Vagina (tissue), 2 donors: ENCODE data around the gene TRIO. TPM values are rescaled to one million over a fixed set of nuclear protein-coding genes. Genes with fewer than 3 reads are reported as not detected.
"Not testable (repeated sequence)": the region's sequence is repeated elsewhere in the genome, so short reads cannot be mapped to it uniquely, and the experiment has no call there.

Experiments used
- DNase-seq, 2 donors: peaks; one replicate each; pipeline ENCODE4 v3.0.0-alpha.2; 2017; ENCODE audit errors: extremely low spot score in 2 of 2
- H3K27ac ChIP-seq: fragments of 200-600 bp; sonication (generic); one replicate; pipeline ENCODE4 v1.5.1; 2019
- H3K27me3 ChIP-seq: fragments of 200-600 bp; sonication (generic); one replicate; pipeline ENCODE4 v1.5.1; 2019
- H3K36me3 ChIP-seq, 2 donors: fragments of 200-600 bp; sonication (generic); one replicate each; pipeline ENCODE4 v1.5.1; 2017 to 2019
- H3K4me1 ChIP-seq: fragments of 200-600 bp; sonication (generic); one replicate; pipeline ENCODE4 v1.5.1; 2019
- H3K4me3 ChIP-seq, 2 donors: fragments of 200-600 bp; sonication (generic); 1 replicate in 1 of 2; 2 replicates in 1 of 2; pipeline ENCODE4 v1.5.1; 2016 to 2019
- H3K9me3 ChIP-seq: fragments of 200-600 bp; sonication (generic); one replicate; pipeline ENCODE4 v1.5.1; 2019
- CTCF ChIP-seq, 3 experiments: fragments of 450-650 bp in 2 of 3; fragments of 200-600 bp in 1 of 3; sonication (generic) in 1 of 3; IDR thresholded peaks; one replicate each; pipeline ENCODE4 v1.5.1; 2017 to 2019; ENCODE audit warnings: antibody characterized with exemption in 3 of 3, mild to moderate bottlenecking in 2 of 3, moderate library complexity in 2 of 3
- POLR2A ChIP-seq, 2 donors: fragments of 450-650 bp; IDR thresholded peaks; one replicate each; pipeline ENCODE4 v1.6.1; 2017; ENCODE audit warnings: antibody characterized with exemption in 2 of 2, mild to moderate bottlenecking in 2 of 2, moderate library complexity in 2 of 2
- POLR2AphosphoS5 ChIP-seq, 2 donors: sonication (generic); formaldehyde crosslinking; IDR thresholded peaks; one replicate each; pipeline ENCODE4 v1.9.0; 2017; ENCODE audit warnings: antibody characterized with exemption in 2 of 2, mild to moderate bottlenecking in 2 of 2, low read depth in 1 of 2; ENCODE audit not compliant: insufficient read depth in 1 of 2
- intact Hi-C: fragments of 100-400 bp; cut with DNase I; formaldehyde crosslinking; loops from one replicate; pipeline ENCODE4 v1.15.1; 2023
- total RNA-seq: library from RNA; depleted of rRNA; stranded (reverse); fragments of >200 nt; gene quantifications from one replicate; pipeline ENCODE4 v1.2.3, GENCODE V29; 2016

TRIO gene
- total RNA-seq, 1 donor from 2014 or later = 142 TPM

DNA sequence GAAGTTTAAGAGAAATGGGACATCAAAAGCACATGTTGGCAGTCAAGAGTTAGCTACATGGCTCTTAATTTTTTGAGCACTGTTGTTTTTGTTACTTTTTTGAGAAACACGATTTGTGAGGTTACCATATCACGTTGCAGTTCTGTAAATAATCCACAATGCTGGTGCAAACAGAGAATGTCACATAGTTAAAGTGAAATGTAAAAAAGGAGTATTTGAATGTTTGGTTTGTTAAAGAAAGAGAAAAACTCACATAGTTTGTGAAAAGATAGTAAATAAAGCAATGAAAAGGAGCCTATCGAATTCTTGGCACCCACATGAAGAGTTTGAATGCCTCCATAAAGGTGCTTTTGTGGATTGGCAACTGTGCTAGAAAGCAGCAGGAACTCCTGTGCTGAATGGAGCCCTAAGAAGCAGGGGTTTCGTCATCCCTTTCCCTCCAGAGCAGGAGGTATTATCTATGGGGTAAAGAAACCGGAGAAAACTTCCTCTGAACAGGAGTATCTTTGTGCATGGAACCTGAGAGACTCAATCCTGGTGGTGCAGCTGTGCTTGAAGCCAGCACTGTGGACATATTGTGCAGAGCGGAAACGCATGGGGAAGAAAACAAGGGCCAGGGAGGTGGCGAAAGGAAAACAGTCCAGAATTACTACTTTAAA lies 289.9 kb downstream of the TRIO start:
- Histone ChIP-seq H3K36me3 (no peaks in the 10 kb centered on the region), H3K4me1 (no peaks in the 10 kb centered on the region), H3K4me3 (no peak overlapping the region), H3K9me3 (no peaks in the 10 kb centered on the region), H3K27me3 (no peaks in the 10 kb centered on the region), H3K27ac (no peak overlapping the region)
- no peak for DNase-seq
- TF ChIP-seq CTCF (IDR thresholded peaks at IDR 0.05) (no peak), POLR2AphosphoS5 (IDR thresholded peaks at IDR 0.05; ENCODE audit: insufficient read depth in 1 of 2, low read depth in 1 of 2) (no peak), POLR2A (IDR thresholded peaks at IDR 0.05) (no peak)
- intact Hi-C loops = no loop called here

DNA sequence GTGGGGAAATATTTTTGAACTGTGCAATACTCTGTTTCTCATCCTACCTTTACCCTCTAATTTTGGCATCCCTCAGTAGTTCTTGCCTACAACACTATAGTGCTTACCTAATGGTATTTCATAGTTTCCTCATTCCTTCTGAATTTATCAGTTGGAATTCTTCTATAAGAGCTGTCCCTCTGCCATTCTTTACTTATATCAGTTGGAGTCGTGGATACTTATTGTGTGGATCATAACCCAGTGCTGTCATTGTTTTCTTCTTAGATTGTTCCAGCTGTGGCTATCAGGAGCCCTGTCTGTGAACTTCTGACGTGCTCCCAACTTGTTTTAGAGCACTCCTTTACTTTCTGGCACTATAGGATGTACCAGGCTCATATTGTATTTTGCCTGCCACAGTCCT lies 292.3 kb downstream of the TRIO start:
- intact Hi-C loops = no loop called here
- Histone ChIP-seq H3K9me3 (no peaks in the 10 kb centered on the region), H3K4me1 (peaks cover 6% of the 10 kb centered on the region), H3K27ac (no peak overlapping the region), H3K27me3 (no peaks in the 10 kb centered on the region), H3K4me3 (no peak overlapping the region), H3K36me3 (no peaks in the 10 kb centered on the region)
- no peak for DNase-seq
- TF ChIP-seq POLR2AphosphoS5 (IDR thresholded peaks at IDR 0.05; ENCODE audit: insufficient read depth in 1 of 2, low read depth in 1 of 2) = no peak
- TF ChIP-seq POLR2A (IDR thresholded peaks at IDR 0.05) = no peak
- no peak for TF ChIP-seq CTCF (IDR thresholded peaks at IDR 0.05)

DNA sequence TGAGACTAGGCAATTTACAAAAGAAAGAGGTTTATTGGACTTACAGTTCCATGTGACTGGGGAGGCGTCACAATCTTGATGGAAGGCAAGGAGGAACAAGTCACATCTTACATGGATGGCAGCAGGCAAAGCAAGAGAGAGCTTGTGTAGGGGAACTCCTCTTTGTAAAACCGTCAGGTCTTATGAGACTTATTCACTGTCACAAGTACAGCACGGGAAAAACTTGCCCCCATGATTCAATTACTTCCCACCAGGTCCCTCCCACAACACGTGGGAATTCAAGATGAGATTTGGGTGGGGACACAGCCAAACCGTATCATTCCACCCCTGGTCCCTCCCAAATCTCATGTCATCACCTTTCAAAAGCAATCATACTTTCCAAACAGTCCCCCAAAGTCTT lies 293.0 kb downstream of the TRIO start:
- H3K4me3 ChIP-seq, H3K27me3 ChIP-seq, H3K27ac ChIP-seq, H3K36me3 ChIP-seq, H3K9me3 ChIP-seq, intact Hi-C loops, DNase-seq, H3K4me1 ChIP-seq: not testable (repeated sequence)

DNA sequence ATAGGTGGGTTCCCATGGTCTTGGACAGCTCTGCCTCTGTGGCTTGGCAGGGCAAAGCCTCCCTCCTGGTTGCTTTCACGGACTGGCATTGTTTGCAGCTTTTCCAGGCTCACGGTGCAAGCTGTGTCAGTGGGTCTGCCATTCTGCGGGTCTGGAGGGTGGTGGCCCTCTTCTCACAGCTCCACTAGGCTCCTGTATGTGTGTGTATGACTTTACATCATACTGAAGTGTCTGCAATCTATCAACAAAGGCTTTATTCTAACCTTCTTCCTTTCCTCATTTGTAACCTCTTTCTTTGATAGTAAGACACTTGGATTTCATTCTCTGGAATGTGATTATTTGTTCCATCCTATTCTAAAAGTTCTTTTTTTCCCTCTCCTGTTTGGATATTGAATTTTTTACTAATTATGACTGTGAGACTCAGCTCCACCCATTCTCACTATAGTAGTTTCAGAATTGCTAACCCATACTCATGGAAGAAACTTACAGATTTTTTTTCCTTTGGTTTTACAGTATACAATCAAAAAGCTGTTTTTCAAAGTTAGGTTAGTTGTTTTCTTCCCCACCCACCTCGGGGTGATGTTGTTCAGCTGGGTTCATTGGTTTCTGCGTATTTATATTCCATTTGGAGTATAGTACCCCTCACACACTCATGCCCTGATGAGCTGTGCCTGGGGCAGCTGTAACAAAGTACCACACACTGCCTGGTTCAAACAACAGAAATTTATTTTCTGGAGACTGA lies 293.8 kb downstream of the TRIO start:
- Histone ChIP-seq H3K9me3 (no peaks in the 10 kb centered on the region), H3K4me1 (peaks cover 14% of the 10 kb centered on the region), H3K4me3 (no peak overlapping the region), H3K27me3 (no peaks in the 10 kb centered on the region), H3K27ac (no peak overlapping the region), H3K36me3 (no peaks in the 10 kb centered on the region)
- no peak for TF ChIP-seq CTCF (IDR thresholded peaks at IDR 0.05)
- TF ChIP-seq POLR2A (IDR thresholded peaks at IDR 0.05) = no peak
- intact Hi-C loops = no loop called here
- no peak for DNase-seq

DNA sequence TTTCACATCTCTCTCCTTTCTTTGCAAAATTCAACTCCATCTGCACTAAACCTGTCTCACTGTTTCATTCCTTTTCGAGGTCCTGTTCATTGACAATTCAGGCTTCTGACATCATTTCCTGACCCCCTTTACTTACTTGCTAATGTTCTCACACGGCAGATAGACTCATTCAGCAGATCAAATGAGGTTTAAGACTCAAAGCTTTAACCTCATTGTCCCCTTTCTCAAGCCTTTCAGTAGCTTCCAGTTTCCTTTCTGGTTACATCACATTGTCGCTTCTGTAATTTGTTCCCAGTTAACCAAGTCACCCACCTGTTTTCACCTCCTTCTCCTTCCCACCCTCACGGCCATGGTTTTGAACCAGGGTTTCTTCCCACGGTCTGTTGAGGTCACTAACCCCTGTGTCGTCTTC lies 295.1 kb downstream of the TRIO start:
- Histone ChIP-seq H3K27me3 (no peaks in the 10 kb centered on the region), H3K27ac (no peak overlapping the region), H3K36me3 (no peaks in the 10 kb centered on the region), H3K9me3 (no peaks in the 10 kb centered on the region), H3K4me1 (peaks cover 23% of the 10 kb centered on the region), H3K4me3 (no peak overlapping the region)
- DNase-seq = no peak
- no peak for TF ChIP-seq POLR2A (IDR thresholded peaks at IDR 0.05)
- TF ChIP-seq POLR2AphosphoS5 (IDR thresholded peaks at IDR 0.05; ENCODE audit: insufficient read depth in 1 of 2, low read depth in 1 of 2) = no peak
- no peak for TF ChIP-seq CTCF (IDR thresholded peaks at IDR 0.05)
- intact Hi-C loops = no loop called here
